ENCODE data around the gene SNX3.

DNA sequence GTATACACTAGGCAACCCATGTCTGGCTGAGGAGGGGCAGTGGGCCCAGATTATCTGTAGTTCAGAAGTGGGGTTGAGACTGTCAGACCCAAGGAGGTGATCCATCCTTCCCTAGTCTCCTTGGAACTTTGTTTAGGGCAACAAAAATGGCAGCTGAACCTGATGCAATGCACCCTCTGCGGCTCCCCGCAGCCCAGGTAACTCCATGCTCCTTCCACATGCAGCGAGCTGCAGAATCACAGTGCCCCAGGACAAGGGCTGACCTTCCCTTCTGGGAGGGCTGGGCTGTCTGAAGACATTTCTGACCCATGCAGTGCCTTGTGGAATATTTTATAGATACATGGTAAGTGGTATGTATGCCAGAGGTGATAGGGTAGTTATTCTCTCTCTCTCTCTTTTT is 65.6 kb downstream of the SNX3 start:
- TF ChIP-seq, protein P1, sequence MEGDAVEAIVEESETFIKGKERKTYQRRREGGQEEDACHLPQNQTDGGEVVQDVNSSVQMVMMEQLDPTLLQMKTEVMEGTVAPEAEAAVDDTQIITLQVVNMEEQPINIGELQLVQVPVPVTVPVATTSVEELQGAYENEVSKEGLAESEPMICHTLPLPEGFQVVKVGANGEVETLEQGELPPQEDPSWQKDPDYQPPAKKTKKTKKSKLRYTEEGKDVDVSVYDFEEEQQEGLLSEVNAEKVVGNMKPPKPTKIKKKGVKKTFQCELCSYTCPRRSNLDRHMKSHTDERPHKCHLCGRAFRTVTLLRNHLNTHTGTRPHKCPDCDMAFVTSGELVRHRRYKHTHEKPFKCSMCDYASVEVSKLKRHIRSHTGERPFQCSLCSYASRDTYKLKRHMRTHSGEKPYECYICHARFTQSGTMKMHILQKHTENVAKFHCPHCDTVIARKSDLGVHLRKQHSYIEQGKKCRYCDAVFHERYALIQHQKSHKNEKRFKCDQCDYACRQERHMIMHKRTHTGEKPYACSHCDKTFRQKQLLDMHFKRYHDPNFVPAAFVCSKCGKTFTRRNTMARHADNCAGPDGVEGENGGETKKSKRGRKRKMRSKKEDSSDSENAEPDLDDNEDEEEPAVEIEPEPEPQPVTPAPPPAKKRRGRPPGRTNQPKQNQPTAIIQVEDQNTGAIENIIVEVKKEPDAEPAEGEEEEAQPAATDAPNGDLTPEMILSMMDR (IDR thresholded peaks at IDR 0.05; ENCODE audit: poor library complexity), result no peak
- TF ChIP-seq EZH2phosphoT487 (IDR thresholded peaks at IDR 0.05; ENCODE audit: low read depth, severe bottlenecking, unreplicated experiment) (no peak), EZH2 (IDR thresholded peaks at IDR 0.05; ENCODE audit: borderline replicate concordance) (no peak)
